NCI-H2107 treated with DMSO at 0.1 percent for 48 hours (cell line): Measurements from ENCODE around the gene CISD3.
"Not testable (repeated sequence)": the region's sequence is repeated elsewhere in the genome, so short reads cannot be mapped to it uniquely, and the experiment has no call there.

ENCODE experiments used
- DNase-seq: peaks from one replicate; lab custom pipeline; 2025; ENCODE audit not compliant: unreplicated experiment; lab: John Stamatoyannopoulos, UW

Gene CISD3

GRCh38 chr17:38707678-38708351, 22.3 kb upstream of the CISD3 start:
- DNase-seq = peak; percentile 47

- DNase-seq = no peak
Measured at GRCh38 chr17:38709104-38709820, 20.9 kb upstream of the CISD3 start.

GRCh38 chr17:38709864-38710603, 20.1 kb upstream of the CISD3 start:
- no peak for DNase-seq

GRCh38 chr17:38710604-38710962, 19.6 kb upstream of the CISD3 start:
- no peak for DNase-seq

DNA sequence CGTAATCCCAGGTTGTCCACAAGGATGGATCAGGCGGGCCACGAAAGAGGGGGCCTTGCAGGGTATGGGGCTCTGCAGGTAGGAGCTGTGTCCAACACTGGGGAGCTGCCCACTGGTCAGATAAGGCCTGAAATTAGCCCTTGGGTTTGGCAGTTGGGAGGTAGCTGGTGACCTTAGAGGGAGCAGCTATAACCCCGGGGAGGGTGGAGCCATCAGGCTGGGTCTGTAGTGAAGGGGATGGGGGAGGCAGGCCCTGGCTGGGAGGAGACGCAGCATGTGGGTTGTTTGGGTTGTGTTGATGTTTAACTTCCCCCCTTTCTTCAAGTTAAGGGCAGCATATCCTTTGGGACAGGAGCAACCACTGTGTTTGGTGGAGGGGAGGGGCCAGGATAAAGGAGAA, 19.2 kb upstream of the CISD3 start:
- no peak for DNase-seq

DNA sequence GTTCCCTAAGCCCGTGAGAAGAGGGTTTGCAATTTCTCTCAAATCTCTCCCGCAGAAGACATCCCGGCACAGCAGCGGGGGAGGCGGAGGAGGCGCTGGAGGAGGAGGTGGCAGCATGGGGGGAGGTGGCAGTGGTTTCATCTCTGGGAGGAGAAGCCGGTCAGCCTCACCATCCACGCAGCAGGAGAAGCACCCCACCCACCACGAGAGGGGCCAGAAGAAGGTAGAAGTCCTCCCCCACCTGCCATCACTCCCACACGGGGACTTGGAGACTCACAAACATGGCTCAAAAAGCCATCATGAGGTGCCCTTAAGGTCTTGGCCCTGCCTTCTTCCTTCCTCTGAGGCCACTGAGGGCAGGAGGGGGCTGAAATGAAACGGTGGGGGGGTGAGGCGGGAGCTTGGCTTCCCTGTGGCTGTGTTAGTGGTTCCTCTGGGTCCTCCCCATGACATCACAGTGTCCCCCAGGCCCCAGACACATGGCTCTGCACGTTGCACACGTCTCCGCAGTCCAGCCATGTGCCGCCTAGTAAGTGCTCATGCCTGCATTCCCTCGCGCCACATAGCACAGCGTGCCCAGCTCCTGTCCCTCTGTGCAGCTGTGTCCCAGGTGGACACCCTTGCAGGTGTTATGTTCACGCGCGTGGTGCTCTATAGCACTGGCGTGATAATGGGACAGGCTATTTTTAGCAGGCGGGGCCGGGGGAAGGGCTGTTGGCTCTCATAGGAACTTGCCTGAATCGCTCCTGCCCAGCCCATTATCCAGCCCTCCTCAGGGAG, 18.2 kb upstream of the CISD3 start:
- DNase-seq = peak; percentile 9

- no peak for DNase-seq
Measured at GRCh38 chr17:38712593-38712992, 17.5 kb upstream of the CISD3 start.

- DNase-seq = peak; percentile 12
Measured at GRCh38 chr17:38713456-38714075, 16.6 kb upstream of the CISD3 start.

DNA sequence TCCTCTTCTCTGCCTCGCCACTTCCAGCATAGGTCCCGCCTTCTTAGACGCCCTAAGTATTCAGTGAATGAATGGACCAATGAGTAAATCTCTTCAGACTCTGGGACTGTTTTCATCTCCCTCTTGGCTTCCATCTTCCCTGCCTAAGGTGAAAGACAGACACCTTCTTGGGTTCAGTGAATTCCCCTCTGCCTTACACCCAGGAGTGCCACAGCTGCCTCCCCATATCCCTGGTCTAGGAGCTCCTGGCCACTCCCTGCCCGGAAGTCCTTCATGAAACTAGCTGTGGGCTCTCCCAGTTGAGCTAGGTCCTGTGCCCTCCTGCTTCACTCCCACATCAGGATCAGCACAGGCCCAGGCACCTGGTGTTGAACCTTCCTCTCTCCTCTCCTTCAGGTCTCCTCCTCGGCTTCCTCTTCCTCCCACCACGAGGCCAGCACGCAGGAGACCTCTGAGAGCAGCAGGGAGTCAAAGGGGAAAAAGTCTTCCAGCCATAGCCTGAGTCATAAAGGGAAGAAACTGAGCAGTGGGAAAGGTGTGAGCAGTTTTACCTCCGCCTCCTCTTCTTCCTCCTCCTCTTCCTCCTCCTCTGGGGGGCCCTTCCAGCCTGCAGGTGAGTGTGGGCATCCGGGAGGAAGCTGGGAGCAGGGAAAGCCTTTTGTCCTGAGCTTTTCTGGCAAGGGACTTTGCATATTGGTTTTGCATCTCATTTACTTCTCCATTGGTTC, 14.8 kb upstream of the CISD3 start:
- no peak for DNase-seq

DNA sequence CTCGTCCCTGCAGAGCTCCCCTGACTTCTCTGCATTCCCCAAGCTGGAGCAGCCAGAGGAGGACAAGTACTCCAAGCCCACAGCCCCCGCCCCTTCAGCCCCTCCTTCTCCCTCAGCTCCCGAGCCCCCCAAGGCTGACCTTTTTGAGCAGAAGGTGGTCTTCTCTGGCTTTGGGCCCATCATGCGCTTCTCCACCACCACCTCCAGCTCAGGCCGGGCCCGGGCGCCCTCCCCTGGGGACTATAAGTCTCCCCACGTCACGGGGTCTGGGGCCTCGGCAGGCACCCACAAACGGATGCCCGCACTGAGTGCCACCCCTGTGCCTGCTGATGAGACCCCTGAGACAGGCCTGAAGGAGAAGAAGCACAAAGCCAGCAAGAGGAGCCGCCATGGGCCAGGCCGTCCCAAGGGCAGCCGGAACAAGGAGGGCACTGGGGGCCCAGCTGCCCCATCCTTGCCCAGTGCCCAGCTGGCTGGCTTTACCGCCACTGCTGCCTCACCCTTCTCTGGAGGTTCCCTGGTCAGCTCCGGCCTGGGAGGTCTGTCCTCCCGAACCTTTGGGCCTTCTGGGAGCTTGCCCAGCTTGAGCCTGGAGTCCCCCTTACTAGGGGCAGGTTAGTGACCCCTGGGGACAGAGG, 13.7 kb upstream of the CISD3 start:
- DNase-seq = no peak

DNA sequence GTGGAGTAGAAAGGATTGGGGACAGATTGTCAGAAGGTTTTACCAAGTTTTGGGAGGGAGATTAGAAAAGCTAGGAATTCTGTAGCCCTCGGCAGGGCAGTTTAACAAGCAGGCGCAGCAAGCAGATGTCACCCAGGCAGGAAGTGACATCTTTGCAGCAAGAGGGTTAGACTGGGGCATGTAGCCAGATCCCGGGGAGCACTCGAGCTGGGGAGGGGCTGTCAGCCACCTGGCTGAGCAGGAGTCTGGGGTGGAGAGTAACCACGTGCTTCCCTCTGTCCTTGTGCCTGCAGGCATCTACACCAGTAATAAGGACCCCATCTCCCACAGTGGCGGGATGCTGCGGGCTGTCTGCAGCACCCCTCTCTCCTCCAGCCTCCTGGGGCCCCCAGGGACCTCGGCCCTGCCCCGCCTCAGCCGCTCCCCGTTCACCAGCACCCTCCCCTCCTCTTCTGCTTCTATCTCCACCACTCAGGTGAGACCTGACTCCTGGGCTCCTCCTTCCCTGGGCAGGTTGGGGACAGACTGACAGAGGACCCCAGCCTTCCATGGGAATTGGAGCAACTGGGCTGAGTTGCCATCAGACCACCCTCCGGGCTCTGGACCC, 12.9 kb upstream of the CISD3 start:
- DNase-seq = no peak

DNA sequence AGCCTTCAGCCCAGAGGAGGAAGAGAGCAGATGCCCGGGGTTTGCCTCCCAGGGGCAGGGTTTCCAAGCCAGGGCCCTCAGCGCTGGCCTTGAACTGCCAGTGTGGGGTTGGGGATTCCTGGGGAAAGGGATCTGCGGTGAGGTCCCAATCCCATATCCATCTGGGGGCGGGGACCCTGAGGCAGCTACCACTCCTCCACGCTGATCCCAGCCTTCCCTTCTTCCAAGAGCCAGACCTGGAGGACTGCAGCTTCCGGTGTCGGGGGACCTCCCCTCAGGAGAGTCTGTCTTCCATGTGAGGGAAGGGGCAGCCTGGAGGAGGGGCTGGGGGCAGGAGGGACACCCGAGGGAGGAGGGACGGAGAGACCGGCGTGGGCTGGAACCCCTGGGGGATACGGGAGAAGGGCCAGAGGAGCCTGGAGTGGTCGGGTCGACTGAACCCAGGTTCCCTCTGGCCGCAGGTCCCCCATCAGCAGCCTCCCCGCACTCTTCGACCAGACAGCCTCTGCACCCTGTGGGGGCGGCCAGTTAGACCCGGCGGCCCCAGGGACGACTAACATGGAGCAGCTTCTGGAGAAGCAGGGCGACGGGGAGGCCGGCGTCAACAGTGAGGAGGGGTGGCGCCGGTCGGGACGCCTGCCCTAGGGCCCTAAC, 10.7 kb upstream of the CISD3 start:
- DNase-seq = no peak

GRCh38 chr17:38719943-38720641, 10.0 kb upstream of the CISD3 start:
- DNase-seq = no peak

DNA sequence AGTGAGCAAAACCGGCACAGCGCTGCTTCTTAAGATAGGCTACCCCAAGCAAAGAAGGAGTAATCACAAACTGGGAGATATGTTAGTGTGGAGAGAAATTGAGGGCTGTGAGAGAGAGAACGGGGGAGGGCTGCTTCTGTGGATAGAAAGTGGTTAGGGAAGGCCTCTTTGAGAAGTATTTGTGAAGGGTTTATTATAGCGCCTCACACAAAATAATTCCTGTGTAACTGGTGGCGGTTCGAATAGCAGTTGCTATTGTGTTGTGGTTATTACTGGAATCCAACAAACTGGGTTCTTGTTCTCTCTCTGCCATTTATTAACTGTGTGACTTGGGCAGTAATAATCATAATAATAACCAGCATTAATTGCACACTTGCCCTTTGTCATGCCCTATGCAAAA, 9.2 kb upstream of the CISD3 start:
- no peak for DNase-seq

DNA sequence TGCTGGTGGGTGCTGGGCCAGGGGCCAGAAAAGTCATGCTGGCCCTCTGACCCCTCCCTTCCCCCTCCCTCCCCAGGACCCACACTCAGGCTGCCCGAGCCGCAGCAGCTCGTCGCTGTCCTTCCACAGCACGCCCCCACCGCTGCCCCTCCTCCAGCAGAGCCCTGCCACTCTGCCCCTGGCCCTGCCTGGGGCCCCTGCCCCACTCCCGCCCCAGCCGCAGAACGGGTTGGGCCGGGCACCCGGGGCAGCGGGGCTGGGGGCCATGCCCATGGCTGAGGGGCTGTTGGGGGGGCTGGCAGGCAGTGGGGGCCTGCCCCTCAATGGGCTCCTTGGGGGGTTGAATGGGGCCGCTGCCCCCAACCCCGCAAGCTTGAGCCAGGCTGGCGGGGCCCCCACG, 8.3 kb upstream of the CISD3 start:
- no peak for DNase-seq

- DNase-seq = peak; percentile 77
Measured at GRCh38 chr17:38724337-38724988, 5.7 kb upstream of the CISD3 start.

DNA sequence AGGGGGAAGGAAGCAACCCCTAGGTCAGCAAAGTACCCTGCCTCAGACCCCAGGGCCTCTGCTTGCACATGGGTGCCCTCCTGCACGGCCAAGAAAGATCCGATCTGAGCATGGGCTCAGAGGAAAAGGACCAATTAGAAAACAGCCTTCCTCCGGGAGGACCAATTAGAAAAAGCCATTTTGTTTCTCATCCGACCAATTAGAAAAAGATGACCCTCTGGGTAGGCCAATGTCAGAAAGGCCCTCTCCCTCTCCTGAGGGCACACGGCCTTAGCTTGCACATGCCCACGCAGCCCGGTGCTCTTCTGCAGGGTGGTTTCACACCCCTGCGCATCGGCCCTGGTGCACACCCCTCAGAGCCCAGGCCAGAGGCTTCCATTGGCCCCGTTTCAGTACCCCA, 5.1 kb upstream of the CISD3 start:
- no peak for DNase-seq

- DNase-seq = not testable (repeated sequence)
Measured at GRCh38 chr17:38726145-38726544, 4.0 kb upstream of the CISD3 start.
